ENCODE data around the gene CCN2.

Gene CCN2

DNA sequence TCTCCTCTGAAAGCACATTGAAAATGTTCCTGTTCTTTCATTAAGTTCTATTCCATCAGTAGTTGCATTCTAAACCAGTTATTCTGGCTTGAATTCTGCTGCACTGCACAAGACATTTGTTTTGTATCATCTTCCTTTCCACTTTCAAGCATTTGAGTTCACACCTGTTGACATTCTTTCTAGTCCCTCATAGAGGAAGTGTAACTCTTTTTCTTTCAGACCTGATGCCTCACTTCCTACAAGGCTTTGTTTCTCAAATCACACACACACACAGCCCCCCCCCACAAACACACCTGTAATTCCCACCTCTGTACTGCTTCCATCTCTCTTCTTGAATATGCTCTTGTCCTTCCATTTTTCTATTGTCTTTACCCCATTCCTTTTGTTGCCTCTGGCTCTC, 50.9 kb downstream of the CCN2 start:
- TF ChIP-seq, protein P1, sequence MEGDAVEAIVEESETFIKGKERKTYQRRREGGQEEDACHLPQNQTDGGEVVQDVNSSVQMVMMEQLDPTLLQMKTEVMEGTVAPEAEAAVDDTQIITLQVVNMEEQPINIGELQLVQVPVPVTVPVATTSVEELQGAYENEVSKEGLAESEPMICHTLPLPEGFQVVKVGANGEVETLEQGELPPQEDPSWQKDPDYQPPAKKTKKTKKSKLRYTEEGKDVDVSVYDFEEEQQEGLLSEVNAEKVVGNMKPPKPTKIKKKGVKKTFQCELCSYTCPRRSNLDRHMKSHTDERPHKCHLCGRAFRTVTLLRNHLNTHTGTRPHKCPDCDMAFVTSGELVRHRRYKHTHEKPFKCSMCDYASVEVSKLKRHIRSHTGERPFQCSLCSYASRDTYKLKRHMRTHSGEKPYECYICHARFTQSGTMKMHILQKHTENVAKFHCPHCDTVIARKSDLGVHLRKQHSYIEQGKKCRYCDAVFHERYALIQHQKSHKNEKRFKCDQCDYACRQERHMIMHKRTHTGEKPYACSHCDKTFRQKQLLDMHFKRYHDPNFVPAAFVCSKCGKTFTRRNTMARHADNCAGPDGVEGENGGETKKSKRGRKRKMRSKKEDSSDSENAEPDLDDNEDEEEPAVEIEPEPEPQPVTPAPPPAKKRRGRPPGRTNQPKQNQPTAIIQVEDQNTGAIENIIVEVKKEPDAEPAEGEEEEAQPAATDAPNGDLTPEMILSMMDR (IDR thresholded peaks at IDR 0.05) = no peak
- TF ChIP-seq ZFX (IDR thresholded peaks at IDR 0.05; ENCODE audit: borderline replicate concordance) = no peak
- H3K27ac ChIP-seq = no peak overlapping the region

DNA sequence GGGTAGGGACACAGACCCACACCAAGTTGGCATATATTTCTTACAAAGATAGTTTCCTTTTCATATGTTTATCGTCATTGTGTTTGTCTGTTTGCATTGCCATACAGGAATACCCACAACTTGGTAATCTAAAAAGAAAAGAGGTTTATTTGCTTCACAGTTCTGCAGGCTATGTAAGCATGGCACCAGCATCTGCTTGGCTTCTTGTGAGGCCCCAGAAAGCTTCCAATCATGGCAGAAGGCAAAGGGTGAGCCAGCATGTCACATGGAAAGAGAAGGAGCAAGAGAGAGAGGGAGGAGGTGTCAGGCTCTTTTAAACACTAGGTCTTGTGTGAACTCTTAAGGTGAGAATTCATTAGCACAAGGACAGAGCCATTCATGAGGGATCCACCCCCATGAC, 52.5 kb downstream of the CCN2 start:
- H3K27ac ChIP-seq = no peak overlapping the region

More for the DNA sequence above, 52.5 kb downstream of the CCN2 start:
- TF ChIP-seq ZFX (IDR thresholded peaks at IDR 0.05; ENCODE audit: borderline replicate concordance) = no peak
- TF ChIP-seq, protein P1 (IDR thresholded peaks at IDR 0.05) = no peak
